ENCODE measurements around the gene PGS1.

Gene PGS1

DNA sequence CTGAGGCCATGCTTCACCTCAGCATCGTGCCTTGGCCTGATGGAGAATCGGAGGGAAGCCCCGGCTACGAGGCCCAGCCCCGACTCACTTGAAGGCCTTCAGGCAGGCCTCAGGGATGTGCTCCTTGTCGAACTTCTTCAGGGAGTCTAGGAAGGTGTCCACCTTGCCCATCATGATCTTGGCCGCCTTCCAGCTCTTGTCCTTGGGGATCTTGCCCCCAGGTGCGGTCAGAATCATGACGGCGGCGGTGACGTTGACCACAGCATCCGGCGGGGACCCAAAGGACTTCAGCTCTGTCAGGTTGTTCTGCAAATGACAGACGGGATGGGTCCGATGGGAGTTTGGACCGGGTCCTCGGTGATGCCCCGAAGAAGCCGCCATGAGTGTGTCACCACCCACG, 81.2 kb downstream of the PGS1 start:
- Histone ChIP-seq H3K4me1 (ENCODE audit: insufficient read depth, low read length) (no peaks in the 10 kb centered on the region), H4K20me1 (ENCODE audit: insufficient read depth, low read length) (no peaks in the 10 kb centered on the region; the same call in 1 of the 2 replicates), H3K27me3 (ENCODE audit: insufficient read depth, low read length, poor library complexity) (no peaks in the 10 kb centered on the region), H3K4me3 (ENCODE audit: low read depth in 1 of 2, low read length in 2 of 2) (no peak overlapping the region), H3K9me3 (ENCODE audit: insufficient read depth, low read length, severe bottlenecking) (no peaks in the 10 kb centered on the region), H3K79me2 (ENCODE audit: insufficient read depth, low read length) (no peaks in the 10 kb centered on the region), H3K4me2 (ENCODE audit: insufficient read depth, low read length) (no peak overlapping the region), H3K36me3 (ENCODE audit: insufficient read depth, low read length) (no peaks in the 10 kb centered on the region), H3K9ac (ENCODE audit: low read depth, low read length) (no peak overlapping the region), H3K27ac (ENCODE audit: low read length) (no peak overlapping the region), H2AFZ (ENCODE audit: low read depth, low read length) (no peak overlapping the region)
- DNase-seq, result no peak
- TF ChIP-seq EZH2 (IDR thresholded peaks at IDR 0.05; ENCODE audit: borderline replicate concordance, low read depth, low read length, severe bottlenecking), result no peak
- TF ChIP-seq, protein P1, sequence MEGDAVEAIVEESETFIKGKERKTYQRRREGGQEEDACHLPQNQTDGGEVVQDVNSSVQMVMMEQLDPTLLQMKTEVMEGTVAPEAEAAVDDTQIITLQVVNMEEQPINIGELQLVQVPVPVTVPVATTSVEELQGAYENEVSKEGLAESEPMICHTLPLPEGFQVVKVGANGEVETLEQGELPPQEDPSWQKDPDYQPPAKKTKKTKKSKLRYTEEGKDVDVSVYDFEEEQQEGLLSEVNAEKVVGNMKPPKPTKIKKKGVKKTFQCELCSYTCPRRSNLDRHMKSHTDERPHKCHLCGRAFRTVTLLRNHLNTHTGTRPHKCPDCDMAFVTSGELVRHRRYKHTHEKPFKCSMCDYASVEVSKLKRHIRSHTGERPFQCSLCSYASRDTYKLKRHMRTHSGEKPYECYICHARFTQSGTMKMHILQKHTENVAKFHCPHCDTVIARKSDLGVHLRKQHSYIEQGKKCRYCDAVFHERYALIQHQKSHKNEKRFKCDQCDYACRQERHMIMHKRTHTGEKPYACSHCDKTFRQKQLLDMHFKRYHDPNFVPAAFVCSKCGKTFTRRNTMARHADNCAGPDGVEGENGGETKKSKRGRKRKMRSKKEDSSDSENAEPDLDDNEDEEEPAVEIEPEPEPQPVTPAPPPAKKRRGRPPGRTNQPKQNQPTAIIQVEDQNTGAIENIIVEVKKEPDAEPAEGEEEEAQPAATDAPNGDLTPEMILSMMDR (IDR thresholded peaks at IDR 0.05; ENCODE audit: borderline replicate concordance, extremely low read depth, low read length, poor library complexity, severe bottlenecking), result no peak
- ATAC-seq (ENCODE audit: insufficient read depth, low read depth), result no peak

DNA sequence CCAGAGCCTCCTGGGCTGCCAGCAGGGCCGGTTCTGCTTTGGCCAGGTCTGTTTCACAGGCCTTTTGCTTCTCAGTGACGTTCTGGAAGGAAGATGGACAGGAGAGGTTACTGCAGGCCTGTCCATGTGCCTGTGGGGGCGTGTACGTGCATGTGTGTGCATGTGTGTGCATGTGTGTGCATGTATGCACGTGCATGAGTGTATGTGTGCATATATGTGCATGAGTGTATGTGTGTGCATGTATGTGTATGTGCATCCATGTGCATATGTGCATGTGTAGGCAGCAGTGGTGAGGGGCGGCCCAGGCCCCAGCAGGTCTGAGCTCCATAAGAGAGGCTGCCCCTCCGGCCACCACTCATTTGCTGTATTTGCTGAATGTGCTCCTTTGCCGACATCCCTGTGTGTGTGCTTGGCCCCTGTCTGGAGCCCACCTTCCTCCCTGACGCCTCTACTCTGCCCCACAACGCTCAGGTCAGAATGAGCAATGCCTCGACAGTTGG, 81.8 kb downstream of the PGS1 start:
- H2AFZ ChIP-seq (ENCODE audit: low read depth, low read length), result no peak overlapping the region
- H3K9me3 ChIP-seq (ENCODE audit: insufficient read depth, low read length, severe bottlenecking), result no peaks in the 10 kb centered on the region
- H3K4me2 ChIP-seq (ENCODE audit: insufficient read depth, low read length), result no peak overlapping the region
- ATAC-seq (ENCODE audit: insufficient read depth, low read depth) (no peak), DNase-seq (no peak)
- H3K4me1 ChIP-seq (ENCODE audit: insufficient read depth, low read length), result no peaks in the 10 kb centered on the region
- no peak overlapping the region for H3K27ac ChIP-seq (ENCODE audit: low read length)
- no peak for TF ChIP-seq EZH2 (IDR thresholded peaks at IDR 0.05; ENCODE audit: borderline replicate concordance, low read depth, low read length, severe bottlenecking)
- TF ChIP-seq, protein P1 (IDR thresholded peaks at IDR 0.05; ENCODE audit: borderline replicate concordance, extremely low read depth, low read length, poor library complexity, severe bottlenecking), result no peak
- H3K9ac ChIP-seq (ENCODE audit: low read depth, low read length), result no peak overlapping the region
- no peaks in the 10 kb centered on the region; the same call in 1 of the 2 replicates for H4K20me1 ChIP-seq (ENCODE audit: insufficient read depth, low read length)
- no peak overlapping the region for H3K4me3 ChIP-seq (ENCODE audit: low read depth in 1 of 2, low read length in 2 of 2)
- H3K27me3 ChIP-seq (ENCODE audit: insufficient read depth, low read length, poor library complexity), result no peaks in the 10 kb centered on the region
- H3K79me2 ChIP-seq (ENCODE audit: insufficient read depth, low read length), result no peaks in the 10 kb centered on the region
- no peaks in the 10 kb centered on the region for H3K36me3 ChIP-seq (ENCODE audit: insufficient read depth, low read length)

DNA sequence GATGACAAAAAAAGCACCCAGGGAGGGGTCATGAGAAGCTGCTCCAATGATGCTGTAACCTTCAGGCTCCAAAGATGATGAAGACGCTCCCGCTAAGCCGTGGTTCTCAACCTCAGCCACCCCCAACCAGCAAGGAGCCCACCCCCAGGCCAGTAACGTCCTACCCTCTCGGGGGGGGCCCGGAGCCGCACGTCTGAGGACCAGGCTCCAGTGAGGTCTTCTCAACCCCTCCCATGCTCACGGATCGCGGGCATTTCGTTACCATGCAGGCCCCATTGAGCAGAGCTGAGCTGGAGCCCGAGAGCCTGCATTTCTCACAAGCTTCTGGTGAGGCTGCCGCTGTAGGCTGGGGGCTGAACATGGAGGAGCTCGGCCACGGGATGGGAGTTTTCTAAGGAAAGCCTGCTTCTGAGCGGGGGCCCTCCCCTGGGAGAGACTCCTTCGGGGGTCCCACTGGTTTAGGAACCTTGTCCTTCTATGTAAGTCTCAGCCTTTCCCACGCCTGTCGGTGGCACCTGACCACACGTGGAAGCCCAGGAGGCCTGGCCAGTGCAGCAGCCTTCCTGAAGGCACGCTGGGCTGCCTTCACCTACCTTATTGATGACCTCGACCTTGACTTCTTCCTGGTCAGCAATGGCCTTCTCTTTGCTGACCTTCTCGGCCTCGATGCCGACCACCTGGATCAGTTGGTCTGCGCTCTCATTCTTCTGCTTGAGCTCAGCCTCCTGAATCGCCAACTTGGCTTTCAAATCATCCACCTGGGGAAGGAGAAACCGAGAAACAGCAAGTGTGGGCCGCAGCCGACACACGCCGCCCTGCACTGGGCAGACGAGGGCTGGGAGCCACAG, 82.7 kb downstream of the PGS1 start:
- ATAC-seq (ENCODE audit: insufficient read depth, low read depth) (no peak), DNase-seq (no peak)
- no peaks in the 10 kb centered on the region for H3K27me3 ChIP-seq (ENCODE audit: insufficient read depth, low read length, poor library complexity)
- H3K79me2 ChIP-seq (ENCODE audit: insufficient read depth, low read length), result no peaks in the 10 kb centered on the region
- no peak overlapping the region for H3K4me3 ChIP-seq (ENCODE audit: low read depth in 1 of 2, low read length in 2 of 2)
- H3K4me2 ChIP-seq (ENCODE audit: insufficient read depth, low read length), result no peak overlapping the region
- no peaks in the 10 kb centered on the region for H3K9me3 ChIP-seq (ENCODE audit: insufficient read depth, low read length, severe bottlenecking)
- H3K4me1 ChIP-seq (ENCODE audit: insufficient read depth, low read length), result no peaks in the 10 kb centered on the region
- no peak overlapping the region for H3K9ac ChIP-seq (ENCODE audit: low read depth, low read length)
- no peak overlapping the region for H3K27ac ChIP-seq (ENCODE audit: low read length)
- H2AFZ ChIP-seq (ENCODE audit: low read depth, low read length), result no peak overlapping the region
- no peaks in the 10 kb centered on the region for H3K36me3 ChIP-seq (ENCODE audit: insufficient read depth, low read length)
- H4K20me1 ChIP-seq (ENCODE audit: insufficient read depth, low read length), result no peaks in the 10 kb centered on the region; the same call in 1 of the 2 replicates
- no peak for TF ChIP-seq EZH2 (IDR thresholded peaks at IDR 0.05; ENCODE audit: borderline replicate concordance, low read depth, low read length, severe bottlenecking)
- TF ChIP-seq, protein P1 (IDR thresholded peaks at IDR 0.05; ENCODE audit: borderline replicate concordance, extremely low read depth, low read length, poor library complexity, severe bottlenecking), result no peak

Measured in DND-41 (cell line).